NCI-H748 treated with DMSO at 0.1 percent for 48 hours (cell line): Measurements from ENCODE around the gene KRTAP20-3.

ENCODE experiments used
- DNase-seq: peaks from one replicate; lab custom pipeline; 2025; lab: John Stamatoyannopoulos, UW

Gene KRTAP20-3

DNA sequence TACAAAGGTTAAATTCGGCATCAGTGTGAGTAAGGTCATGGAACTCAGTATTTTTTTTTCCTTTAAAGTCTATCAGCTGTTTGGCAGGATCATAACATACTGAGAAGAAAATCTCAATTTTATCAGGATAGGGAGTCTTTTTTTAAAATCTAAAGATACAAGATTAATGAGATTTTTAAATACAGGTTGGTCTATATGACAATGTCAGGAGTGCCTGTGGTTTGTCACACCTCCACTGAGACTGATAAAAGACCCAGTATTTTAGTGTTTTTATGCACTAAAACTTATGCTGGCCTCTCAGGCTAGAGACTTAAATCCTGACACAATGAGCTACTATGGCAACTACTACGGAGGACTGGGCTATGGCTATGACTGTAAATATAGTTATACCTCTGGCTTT lies at the start of gene KRTAP20-3:
Gene KRTAP20-3 (plus strand): TSS at position 301 of the 400 bp plus-strand sequence.
- DNase-seq, result no peak

DNA sequence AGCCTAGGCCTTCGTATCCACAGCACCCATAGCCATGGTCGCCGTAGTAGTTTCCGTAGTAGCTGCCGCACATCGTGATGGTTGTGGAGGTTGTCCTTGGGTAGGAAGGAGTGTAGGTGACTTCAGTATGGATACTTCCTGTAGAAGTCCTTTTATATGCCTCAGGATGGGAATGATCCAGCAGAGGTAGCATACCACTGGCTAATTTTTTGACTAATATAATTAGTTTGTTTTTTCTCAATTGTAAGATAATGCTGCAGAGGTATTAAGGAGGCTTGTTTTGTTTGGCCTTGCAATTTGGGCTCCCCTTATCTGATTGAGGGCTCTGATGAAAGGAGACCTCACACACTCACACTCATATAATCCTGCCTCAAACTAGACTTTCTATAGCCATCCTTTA lies 43.9 kb upstream of the KRTAP20-3 start, which contains the start of gene KRTAP6-2:
Gene KRTAP6-2 (minus strand): TSS at position 101 of the 400 bp plus-strand sequence. CDS start 28 bp downstream, at position 73.
- DNase-seq, result no peak

DNA sequence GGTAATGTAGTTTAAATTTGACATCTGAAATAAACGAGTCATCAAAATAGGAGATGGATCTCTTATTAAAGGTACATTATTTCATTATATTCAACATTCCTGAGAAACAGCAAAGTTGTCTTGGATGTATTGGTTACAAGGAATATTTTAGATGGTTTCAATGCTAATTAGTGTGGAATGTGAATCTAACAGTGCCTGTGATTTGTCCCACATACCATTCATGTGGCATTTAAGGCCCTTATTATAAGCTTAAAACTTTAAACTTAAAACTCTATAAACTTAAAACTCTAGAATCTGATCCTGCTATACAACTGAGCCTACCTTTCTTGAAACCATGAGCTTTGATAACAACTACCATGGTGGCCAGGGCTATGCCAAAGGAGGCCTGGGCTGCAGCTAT lies 41.9 kb upstream of the KRTAP20-3 start, which contains the start of gene KRTAP22-1:
Gene KRTAP22-1 (plus strand): TSS at position 301 of the 400 bp plus-strand sequence.
- DNase-seq, result no peak

DNA sequence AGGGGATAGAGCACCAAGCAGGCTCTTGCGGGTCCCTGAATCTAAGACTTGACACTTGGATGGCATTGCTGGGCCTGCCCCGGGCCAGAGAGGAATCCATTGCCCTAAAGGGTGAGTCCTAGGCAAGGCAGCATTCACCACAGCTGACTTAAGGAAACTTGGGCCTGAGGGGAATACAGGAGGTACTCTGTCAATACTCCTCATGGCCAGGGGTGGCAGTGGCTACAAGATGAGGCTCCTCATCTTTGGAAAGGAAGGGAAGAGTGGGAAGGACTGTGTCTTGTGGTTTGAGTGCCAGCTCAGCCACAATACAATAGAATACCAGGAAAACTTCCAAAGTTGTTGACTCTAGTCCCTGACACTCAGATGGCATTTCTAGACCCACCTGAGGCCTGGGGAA lies 36.7 kb upstream of the KRTAP20-3 start:
- DNase-seq, result no peak

DNA sequence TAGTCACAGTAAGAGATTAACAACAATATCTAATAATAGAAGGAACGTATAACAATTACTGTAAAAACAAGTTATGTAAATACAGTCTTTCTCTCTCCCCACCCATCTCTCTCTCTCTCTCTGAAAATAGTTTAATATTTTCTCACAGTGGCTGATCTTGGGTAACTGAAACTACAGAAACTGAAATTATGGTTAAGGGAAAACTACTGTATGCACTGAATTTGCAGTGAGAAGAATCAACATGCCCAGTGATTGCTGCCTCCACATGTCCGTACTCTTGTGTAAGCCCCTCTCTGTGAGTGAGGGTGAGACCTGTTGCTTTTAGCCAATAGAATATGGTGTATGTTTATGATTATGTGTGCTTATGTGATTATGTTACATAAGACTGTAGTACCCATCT lies 30.5 kb upstream of the KRTAP20-3 start:
- DNase-seq, result no peak

GRCh38 chr21:30613836-30614235 lies 28.8 kb upstream of the KRTAP20-3 start, which contains the start of gene KRTAP6-1:
KRTAP6-1 (minus strand) TSS chr21:30613930; CDS start chr21:30613904, 26 bp downstream.
- no peak for DNase-seq

GRCh38 chr21:30615199-30615598 lies 27.5 kb upstream of the KRTAP20-3 start:
- DNase-seq, result no peak

- no peak for DNase-seq
Measured at GRCh38 chr21:30616125-30616524, 26.5 kb upstream of the KRTAP20-3 start, which contains the start of gene KRTAP20-1. KRTAP20-1 (plus strand) TSS chr21:30616425; CDS start chr21:30616455, 30 bp downstream.

- DNase-seq, result no peak
Measured at GRCh38 chr21:30620080-30620479, 22.6 kb upstream of the KRTAP20-3 start.

DNA sequence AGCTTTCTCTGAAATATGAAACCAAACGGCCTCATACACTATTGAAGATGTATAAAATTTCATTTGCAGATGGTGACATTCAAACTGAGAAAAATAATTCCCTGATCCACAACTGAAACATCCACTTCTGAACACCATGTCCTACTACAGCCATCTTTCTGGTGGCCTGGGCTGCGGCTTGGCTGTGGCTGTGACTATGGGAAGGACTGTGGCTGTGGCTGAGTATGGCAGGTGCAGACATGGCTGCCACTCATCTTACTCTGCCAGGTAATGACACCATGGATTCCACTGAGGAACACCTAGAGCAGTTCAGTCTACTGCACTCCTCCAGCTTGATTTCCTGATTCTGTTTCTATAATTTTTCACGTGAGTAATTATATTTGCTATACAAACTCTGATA lies 22.1 kb upstream of the KRTAP20-3 start, which contains the start of gene KRTAP20-4:
Gene KRTAP20-4 (plus strand): TSS at position 106 of the 400 bp plus-strand sequence.
- no peak for DNase-seq

- DNase-seq, result no peak
Measured at GRCh38 chr21:30623362-30623761, 19.3 kb upstream of the KRTAP20-3 start.

GRCh38 chr21:30625449-30626165 lies 17.1 kb upstream of the KRTAP20-3 start:
- no peak for DNase-seq

DNA sequence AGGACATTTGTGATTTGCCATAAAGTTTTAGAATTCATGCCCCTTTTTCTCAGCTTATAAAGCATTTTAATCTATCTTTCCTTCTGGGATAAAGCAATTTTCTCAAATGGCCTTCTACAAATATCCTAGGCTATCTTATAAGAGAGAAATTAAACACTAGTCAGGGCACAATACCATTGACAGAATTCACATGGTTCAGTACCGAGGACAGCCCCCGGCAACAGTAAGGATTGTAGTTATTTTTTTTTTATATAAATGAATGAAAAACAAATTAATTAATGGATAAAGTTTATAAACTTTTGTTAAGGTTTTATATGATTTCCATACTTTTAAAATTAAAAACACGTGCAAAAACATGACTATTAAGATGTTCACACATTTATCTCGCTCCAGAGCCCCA lies 14.6 kb upstream of the KRTAP20-3 start:
- no peak for DNase-seq

DNA sequence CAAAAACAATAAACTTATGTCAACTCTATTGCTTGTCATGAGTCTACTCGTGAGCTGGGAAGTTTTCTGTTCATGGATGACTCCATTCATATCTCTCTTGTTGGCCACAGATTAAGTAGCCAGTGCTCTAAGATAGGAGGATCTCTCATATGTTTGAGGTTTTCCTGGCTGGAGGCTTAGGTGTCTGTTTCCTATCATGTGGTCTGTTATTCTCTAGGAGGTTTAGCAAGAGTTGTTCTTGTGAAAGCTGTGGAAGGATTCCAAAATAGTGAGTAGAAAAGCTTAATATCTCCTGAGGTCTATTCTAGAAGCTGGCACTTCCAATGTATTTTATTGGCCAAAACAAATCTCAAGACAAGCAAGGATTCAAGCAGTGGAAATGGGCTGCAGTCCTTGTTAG lies 13.5 kb upstream of the KRTAP20-3 start:
- no peak for DNase-seq

DNA sequence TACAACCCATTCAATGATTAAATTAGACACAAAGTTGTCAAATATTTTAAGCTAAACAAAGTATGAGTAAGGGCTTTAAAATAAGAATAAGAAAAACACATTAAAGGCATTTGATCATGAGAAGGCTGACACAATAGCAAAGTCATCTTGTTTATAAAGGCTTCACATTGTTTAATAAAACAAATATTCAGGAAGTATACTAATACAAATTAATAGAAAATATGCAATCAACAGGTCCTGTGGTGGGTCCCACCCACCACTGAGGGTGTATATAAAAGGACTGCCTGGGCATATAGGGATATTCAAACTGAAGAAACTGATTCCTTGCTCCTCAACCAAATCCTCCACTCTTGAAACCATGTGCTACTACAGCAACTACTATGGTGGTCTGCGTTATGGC lies 7.8 kb upstream of the KRTAP20-3 start, which contains the start of gene KRTAP20-2:
Gene KRTAP20-2 (plus strand): TSS at position 301 of the 400 bp plus-strand sequence. CDS start 58 bp downstream, at position 359.
- DNase-seq, result no peak

DNA sequence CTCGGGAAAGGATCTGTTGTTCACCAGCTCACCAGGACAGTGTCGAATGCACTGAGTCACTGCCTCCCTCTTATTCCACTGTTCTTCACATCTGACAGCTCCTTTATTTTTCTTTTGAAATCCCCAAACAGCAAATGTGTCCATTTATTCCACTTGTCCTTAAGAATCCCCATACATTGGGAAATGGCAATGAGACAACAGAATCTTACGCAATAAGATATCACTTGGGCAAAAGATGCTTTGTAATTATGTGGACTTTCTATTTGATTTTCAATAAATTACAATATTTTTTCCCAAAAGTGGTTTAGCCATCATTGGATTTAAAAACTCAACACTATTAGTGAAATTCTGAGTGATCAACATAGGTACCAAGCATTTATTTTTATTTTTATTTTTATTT lies 4.0 kb upstream of the KRTAP20-3 start:
- no peak for DNase-seq

GRCh38 chr21:30646904-30647414 lies 4.3 kb downstream of the KRTAP20-3 start:
- no peak for DNase-seq

DNA sequence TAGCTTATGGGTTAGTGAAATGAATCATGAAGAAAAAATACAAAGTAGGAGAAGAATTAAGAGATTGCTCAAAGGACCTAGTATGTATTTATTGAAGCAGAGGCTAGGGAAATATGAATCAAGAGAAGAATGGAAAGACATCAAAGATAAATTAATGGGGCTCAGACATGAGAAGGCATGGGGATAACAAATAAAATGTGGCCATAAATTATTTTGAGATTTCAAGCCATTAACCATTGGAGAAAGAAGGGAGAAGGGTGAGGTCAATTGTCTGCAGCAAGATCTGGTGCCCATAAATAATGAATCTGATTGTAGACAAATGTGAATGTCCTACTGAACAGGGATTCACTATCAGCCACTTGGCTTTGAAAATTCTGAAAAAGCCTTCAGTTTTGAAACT lies 10.2 kb downstream of the KRTAP20-3 start:
- no peak for DNase-seq

DNA sequence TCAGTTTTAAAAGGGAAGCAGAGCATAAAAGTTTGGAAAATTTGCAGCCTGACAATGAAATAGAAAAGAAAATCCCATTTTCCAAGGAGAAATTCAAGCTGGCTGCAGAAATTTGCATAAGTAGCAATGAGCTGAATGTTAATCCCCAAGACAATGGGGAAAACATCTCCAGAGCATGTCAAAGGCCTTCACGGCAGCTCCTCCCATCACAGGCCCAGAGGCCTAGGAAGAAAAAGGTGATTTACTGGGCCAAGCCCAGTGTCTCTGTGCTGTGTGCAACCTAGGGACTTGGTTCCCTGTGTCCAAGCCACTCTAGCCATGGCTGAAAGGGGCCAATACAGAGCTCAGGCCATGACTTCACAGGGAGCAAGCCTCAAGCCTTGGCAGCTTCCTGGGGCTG lies 26.1 kb downstream of the KRTAP20-3 start:
- DNase-seq, result no peak

DNA sequence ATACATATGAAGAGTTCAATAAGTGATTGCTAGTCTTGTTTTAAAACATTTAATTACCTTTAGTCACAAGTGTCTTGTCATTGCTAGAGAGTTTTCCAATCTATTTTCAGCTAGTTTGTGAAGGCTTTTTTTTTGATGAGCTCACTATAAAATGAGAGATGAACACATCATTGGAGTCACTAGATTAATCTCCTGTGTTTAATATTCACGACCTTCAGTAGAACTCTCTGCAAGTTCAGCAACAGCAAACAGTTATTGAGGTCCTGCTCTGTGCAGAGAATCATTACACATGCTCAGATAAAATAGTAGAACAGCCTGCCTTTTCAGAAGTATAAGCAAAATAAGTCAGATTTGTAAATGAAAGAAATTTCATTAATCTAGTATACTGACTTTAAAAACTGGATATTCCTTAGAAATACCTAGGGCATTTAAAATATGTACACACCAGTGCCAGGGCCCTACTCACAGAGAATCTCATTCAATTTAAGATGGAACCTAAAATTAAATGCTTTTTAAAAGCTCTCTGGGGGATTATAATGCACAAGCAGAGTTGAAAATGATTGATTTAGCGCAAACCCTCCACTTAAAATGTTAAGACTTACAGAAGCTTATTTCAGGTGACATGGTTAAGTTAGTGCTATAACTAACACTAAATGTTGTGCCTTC lies 30.5 kb downstream of the KRTAP20-3 start:
- DNase-seq, result no peak

- DNase-seq, result no peak
Measured at GRCh38 chr21:30674312-30674711, 31.6 kb downstream of the KRTAP20-3 start.

DNA sequence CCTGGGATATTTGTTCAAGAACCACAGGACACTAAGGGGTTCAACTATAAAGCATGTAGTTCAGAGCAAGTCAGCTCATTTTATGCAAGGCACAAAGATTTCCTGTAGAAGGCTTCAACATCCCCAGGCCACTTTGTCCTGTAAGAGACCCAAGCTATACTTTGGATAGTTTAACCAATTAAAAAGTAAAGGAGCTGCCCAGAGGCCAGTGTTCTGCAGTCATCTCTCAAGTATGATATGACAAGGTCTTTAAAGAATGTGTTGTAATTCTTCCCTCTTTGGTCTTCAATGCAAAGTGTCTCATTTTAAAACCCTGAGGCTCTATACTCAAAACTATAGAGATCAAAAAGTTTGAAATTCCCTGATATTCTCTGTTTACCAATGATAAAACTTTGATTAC lies 34.1 kb downstream of the KRTAP20-3 start:
- DNase-seq, result no peak

DNA sequence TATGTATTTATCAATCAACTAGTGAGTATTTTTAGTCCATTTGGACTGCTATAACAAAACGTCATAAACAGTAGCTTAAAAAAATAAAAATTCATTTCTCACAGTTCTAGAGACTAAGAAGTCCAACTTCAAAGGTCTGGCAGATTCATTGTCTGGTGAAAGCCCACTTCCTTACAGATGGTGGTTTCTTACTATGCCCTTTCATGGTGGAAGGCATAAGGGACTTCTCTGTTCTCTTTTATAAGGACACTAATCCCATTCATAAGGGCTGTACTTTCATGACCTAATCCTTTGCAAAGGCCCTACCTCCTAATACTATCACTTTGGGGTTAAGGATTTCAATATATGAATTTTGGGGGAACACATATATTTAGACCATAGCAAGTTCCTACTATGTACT lies 37.9 kb downstream of the KRTAP20-3 start:
- no peak for DNase-seq
